ENCODE data around the gene LGALSL.

The LGALSL gene

DNA sequence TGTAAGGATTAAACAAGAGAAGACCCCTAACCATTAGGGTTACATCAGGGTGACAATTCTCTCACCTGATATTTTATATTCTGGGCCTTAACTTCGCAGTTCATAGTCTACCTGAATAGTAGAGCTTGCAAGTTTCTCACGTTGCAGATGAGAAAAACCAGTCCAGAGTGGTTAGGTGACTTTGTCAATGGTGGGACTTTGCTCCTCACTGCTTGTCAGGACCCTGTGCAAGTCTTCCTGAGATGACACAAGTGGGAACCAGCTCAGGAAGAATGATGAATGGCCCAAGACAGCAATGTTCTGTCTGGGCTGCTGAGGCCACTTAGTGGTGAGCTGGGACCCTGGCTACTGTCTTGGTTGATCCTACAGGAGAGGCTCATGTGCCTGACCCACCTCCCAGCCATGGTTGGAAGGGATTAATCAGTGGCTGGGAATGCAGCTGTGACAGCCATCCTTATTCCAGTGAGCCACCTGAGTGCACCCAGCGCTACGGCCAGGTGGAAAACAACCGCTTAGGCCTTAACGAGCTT lies 16.9 kb downstream of the LGALSL start:
- TF ChIP-seq, protein P1, sequence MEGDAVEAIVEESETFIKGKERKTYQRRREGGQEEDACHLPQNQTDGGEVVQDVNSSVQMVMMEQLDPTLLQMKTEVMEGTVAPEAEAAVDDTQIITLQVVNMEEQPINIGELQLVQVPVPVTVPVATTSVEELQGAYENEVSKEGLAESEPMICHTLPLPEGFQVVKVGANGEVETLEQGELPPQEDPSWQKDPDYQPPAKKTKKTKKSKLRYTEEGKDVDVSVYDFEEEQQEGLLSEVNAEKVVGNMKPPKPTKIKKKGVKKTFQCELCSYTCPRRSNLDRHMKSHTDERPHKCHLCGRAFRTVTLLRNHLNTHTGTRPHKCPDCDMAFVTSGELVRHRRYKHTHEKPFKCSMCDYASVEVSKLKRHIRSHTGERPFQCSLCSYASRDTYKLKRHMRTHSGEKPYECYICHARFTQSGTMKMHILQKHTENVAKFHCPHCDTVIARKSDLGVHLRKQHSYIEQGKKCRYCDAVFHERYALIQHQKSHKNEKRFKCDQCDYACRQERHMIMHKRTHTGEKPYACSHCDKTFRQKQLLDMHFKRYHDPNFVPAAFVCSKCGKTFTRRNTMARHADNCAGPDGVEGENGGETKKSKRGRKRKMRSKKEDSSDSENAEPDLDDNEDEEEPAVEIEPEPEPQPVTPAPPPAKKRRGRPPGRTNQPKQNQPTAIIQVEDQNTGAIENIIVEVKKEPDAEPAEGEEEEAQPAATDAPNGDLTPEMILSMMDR (conservative IDR thresholded peaks at IDR 0.05; ENCODE audit: low read length): no peak

DNA sequence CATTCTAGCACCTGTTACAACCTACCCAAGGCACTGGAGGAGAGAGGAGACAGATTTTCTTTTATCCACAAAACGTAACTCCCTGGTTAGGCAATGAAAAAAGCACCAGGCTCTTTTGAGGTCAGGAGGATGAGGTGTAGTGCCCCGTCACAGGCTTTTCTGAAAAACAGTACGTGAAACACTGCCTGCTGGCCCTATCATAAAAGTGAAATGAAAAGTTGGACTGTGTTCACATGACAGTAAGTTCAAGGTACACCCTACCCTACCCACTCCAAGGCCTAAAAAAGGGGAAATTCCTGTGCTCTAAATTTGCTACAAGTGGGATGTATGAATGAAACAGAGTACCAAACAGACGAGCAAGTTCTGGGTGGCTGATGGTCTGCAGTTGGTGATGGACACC lies 17.6 kb downstream of the LGALSL start:
- Histone ChIP-seq H3K4me1 (ENCODE audit: insufficient read depth, low read length, poor library complexity, severe bottlenecking) (no peaks in the 10 kb centered on the region), H3K27me3 (ENCODE audit: insufficient read depth, low read length, poor library complexity, severe bottlenecking) (peaks cover 4% of the 10 kb centered on the region), H3K36me3 (ENCODE audit: insufficient read depth, low read length) (no peaks in the 10 kb centered on the region), H3K4me3 (ENCODE audit: low read length, poor library complexity, severe bottlenecking) (no peak overlapping the region), H2AFZ (ENCODE audit: low read length) (no peak overlapping the region), H3K9ac (ENCODE audit: low read depth, low read length, poor library complexity, severe bottlenecking) (no peak overlapping the region), H3K79me2 (ENCODE audit: insufficient read depth, low read length) (no peaks in the 10 kb centered on the region), H4K20me1 (ENCODE audit: insufficient read depth, low read length, poor library complexity, severe bottlenecking) (no peaks in the 10 kb centered on the region), H3K9me2 (replicated peaks; ENCODE audit: low read depth, low read length) (no peaks in the 10 kb centered on the region), H3K4me2 (ENCODE audit: low read depth, low read length, poor library complexity, severe bottlenecking) (no peak overlapping the region), H3F3A (ENCODE audit: low read depth) (no peaks in the 10 kb centered on the region), H3K9me3 (ENCODE audit: insufficient read depth, low read depth, low read length) (no peaks in the 10 kb centered on the region)
- TF ChIP-seq EZH2phosphoT487 (IDR thresholded peaks at IDR 0.05; ENCODE audit: borderline replicate concordance): no peak
- TF ChIP-seq, protein P1 (conservative IDR thresholded peaks at IDR 0.05; ENCODE audit: low read length): no peak

More for the DNA sequence above, 16.9 kb downstream of the LGALSL start:
- H2AFZ ChIP-seq (ENCODE audit: low read length): no peak overlapping the region
- no peaks in the 10 kb centered on the region for H3K36me3 ChIP-seq (ENCODE audit: insufficient read depth, low read length)
- H3K4me3 ChIP-seq (ENCODE audit: low read length, poor library complexity, severe bottlenecking): no peak overlapping the region
- no peaks in the 10 kb centered on the region for H3K4me1 ChIP-seq (ENCODE audit: insufficient read depth, low read length, poor library complexity, severe bottlenecking)
- no peak overlapping the region for H3K4me2 ChIP-seq (ENCODE audit: low read depth, low read length, poor library complexity, severe bottlenecking)
- H3K9me3 ChIP-seq (ENCODE audit: insufficient read depth, low read depth, low read length): no peaks in the 10 kb centered on the region
- no peaks in the 10 kb centered on the region for H4K20me1 ChIP-seq (ENCODE audit: insufficient read depth, low read length, poor library complexity, severe bottlenecking)
- H3K27me3 ChIP-seq (ENCODE audit: insufficient read depth, low read length, poor library complexity, severe bottlenecking): peaks cover 4% of the 10 kb centered on the region
- H3F3A ChIP-seq (ENCODE audit: low read depth): no peaks in the 10 kb centered on the region
- no peaks in the 10 kb centered on the region for H3K9me2 ChIP-seq (replicated peaks; ENCODE audit: low read depth, low read length)
- no peaks in the 10 kb centered on the region for H3K79me2 ChIP-seq (ENCODE audit: insufficient read depth, low read length)
- H3K9ac ChIP-seq (ENCODE audit: low read depth, low read length, poor library complexity, severe bottlenecking): no peak overlapping the region

- peaks cover 9% of the 10 kb centered on the region for H3K27me3 ChIP-seq (ENCODE audit: insufficient read depth, low read length, poor library complexity, severe bottlenecking)
- no peaks in the 10 kb centered on the region for H3K9me2 ChIP-seq (replicated peaks; ENCODE audit: low read depth, low read length)
- H3K9me3 ChIP-seq (ENCODE audit: insufficient read depth, low read depth, low read length): no peaks in the 10 kb centered on the region
- no peak overlapping the region for H2AFZ ChIP-seq (ENCODE audit: low read length)
- H3K36me3 ChIP-seq (ENCODE audit: insufficient read depth, low read length): no peaks in the 10 kb centered on the region
- H3K4me3 ChIP-seq (ENCODE audit: low read length, poor library complexity, severe bottlenecking): no peak overlapping the region
- no peaks in the 10 kb centered on the region for H3K4me1 ChIP-seq (ENCODE audit: insufficient read depth, low read length, poor library complexity, severe bottlenecking)
- H3K4me2 ChIP-seq (ENCODE audit: low read depth, low read length, poor library complexity, severe bottlenecking): no peak overlapping the region
- no peaks in the 10 kb centered on the region for H4K20me1 ChIP-seq (ENCODE audit: insufficient read depth, low read length, poor library complexity, severe bottlenecking)
- no peak overlapping the region for H3K9ac ChIP-seq (ENCODE audit: low read depth, low read length, poor library complexity, severe bottlenecking)
- H3F3A ChIP-seq (ENCODE audit: low read depth): no peaks in the 10 kb centered on the region
- TF ChIP-seq EZH2phosphoT487 (IDR thresholded peaks at IDR 0.05; ENCODE audit: borderline replicate concordance): no peak
- TF ChIP-seq, protein P1 (conservative IDR thresholded peaks at IDR 0.05; ENCODE audit: low read length): no peak
- no peaks in the 10 kb centered on the region for H3K79me2 ChIP-seq (ENCODE audit: insufficient read depth, low read length)
Observed at GRCh38 chr2:64472881-64473280, 18.9 kb downstream of the LGALSL start.

All from Loucy (cell line).